ENCODE data around the gene FGFR3. TPM values are rescaled to one million over a fixed set of nuclear protein-coding genes. Genes with fewer than 3 reads are reported as not detected.
A peak's percentile ranks its signal among the peaks of the same experiment; 100 is the strongest.

Gene FGFR3
- total and polyA plus RNA-seq, 11 donors: 1.1 to 4.6 (median 2.3) TPM

- peak in 3 of 4 donors; percentile 80 to 87 (median 81) for ATAC-seq
Observed at GRCh38 chr4:1784789-1785591, 8.1 kb upstream of the FGFR3 start.

GRCh38 chr4:1785592-1785991 lies 7.5 kb upstream of the FGFR3 start:
- DNase-seq (no peak), ATAC-seq (peak in 1 of 4 donors; percentile 11)
- no peak overlapping the region for H3K4me3 ChIP-seq
- no peaks in the 10 kb centered on the region for H3K27me3 ChIP-seq
- 90 to 100% (median 93%) methylated on average over 2 to 11 of the region's 11 CpGs for WGBS, 4 donors
- peak overlapping the region in 7 of 12 donors; percentile 24 to 72 (median 38) for H3K27ac ChIP-seq
- TF ChIP-seq POLR2A (IDR thresholded peaks at IDR 0.05) (no peak), CTCF (IDR thresholded peaks at IDR 0.05) (no peak)
- intact Hi-C loops (cut with DNase I): no loop called here
- peaks cover 0 to 17% (median 9%) of the 10 kb centered on the region in 12 donors for H3K4me1 ChIP-seq
- H3K9me3 ChIP-seq: no peaks in the 10 kb centered on the region
- H3K36me3 ChIP-seq: no peaks in the 10 kb centered on the region

More at GRCh38 chr4:1784789-1785591, 8.1 kb upstream of the FGFR3 start:
- Histone ChIP-seq H3K27me3 (no peaks in the 10 kb centered on the region), H3K4me3 (no peak overlapping the region), H3K9me3 (no peaks in the 10 kb centered on the region), H3K4me1 (peaks cover 0 to 17% (median 9%) of the 10 kb centered on the region in 12 donors), H3K27ac (peak overlapping the region in 7 of 12 donors; percentile 24 to 72 (median 38)), H3K36me3 (no peaks in the 10 kb centered on the region)
- 38 to 51% (median 45%) methylated on average over 11 to 17 of the region's 17 CpGs for WGBS, 4 donors
- TF ChIP-seq POLR2A (IDR thresholded peaks at IDR 0.05): no peak
- TF ChIP-seq CTCF (IDR thresholded peaks at IDR 0.05): no peak
- peak in 4 of 5 donors; percentile 53 to 61 (median 58) for DNase-seq
- intact Hi-C loops (cut with DNase I): no loop called here

GRCh38 chr4:1786544-1787362 lies 6.3 kb upstream of the FGFR3 start:
- 88 to 92% (median 90%) methylated on average over 14 to 34 of the region's 34 CpGs for WGBS, 4 donors
- Histone ChIP-seq H3K9me3 (no peaks in the 10 kb centered on the region), H3K4me3 (no peak overlapping the region), H3K4me1 (peaks cover 0 to 17% (median 9%) of the 10 kb centered on the region in 12 donors), H3K27ac (no peak overlapping the region), H3K36me3 (no peaks in the 10 kb centered on the region), H3K27me3 (no peaks in the 10 kb centered on the region)
- DNase-seq: no peak
- no peak for ATAC-seq
- TF ChIP-seq POLR2A (IDR thresholded peaks at IDR 0.05): no peak
- TF ChIP-seq CTCF (IDR thresholded peaks at IDR 0.05): no peak
- intact Hi-C loops (cut with DNase I): no loop called here

Measured in heart left ventricle (tissue), 16 donors.